HG03280 (cell line): ENCODE measurements around the gene KRTAP4-6.
"Not testable (repeated sequence)": the region's sequence is repeated elsewhere in the genome, so short reads cannot be mapped to it uniquely, and the experiment has no call there.

Experiments
- ATAC-seq: cut with Tn5 transposase; IDR thresholded peaks from one replicate; pipeline ENCODE4 v1.9.1; 2021; ENCODE audit warnings: mild to moderate bottlenecking, moderate library complexity; ENCODE audit not compliant: unreplicated experiment

KRTAP4-6 gene

DNA sequence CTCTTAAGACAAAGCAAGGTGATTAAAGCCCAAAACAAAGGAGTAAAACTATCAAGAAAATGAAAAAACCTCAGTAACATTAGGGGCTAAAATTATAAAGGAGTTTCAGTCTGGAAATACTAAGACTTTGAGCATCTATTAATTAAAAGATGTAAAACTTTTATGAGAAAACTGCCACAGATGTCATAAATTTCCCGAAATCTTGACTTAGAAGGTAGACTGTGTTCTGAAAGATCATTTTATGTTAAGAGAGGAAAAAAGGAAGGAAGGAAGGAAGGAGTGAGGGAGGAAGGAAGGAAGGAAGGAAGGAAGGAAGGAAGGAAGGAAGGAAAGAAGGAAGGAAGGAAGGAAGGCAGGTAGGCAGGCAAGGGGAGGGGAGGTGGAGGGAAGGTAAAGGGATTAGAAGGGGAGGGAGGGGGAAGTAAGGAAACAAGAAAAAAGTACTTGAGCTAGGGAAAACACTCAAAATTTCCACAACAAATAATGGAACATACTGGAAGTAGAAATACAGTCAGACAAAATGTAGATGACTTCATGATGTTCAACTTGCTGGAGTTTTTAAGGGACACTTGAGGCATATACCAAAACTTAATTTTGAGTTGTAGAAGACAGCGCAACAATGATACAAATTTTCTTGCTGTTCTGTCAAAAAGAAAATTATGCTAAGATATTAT, 7.3 kb upstream of the KRTAP4-6 start:
- no peak for ATAC-seq

DNA sequence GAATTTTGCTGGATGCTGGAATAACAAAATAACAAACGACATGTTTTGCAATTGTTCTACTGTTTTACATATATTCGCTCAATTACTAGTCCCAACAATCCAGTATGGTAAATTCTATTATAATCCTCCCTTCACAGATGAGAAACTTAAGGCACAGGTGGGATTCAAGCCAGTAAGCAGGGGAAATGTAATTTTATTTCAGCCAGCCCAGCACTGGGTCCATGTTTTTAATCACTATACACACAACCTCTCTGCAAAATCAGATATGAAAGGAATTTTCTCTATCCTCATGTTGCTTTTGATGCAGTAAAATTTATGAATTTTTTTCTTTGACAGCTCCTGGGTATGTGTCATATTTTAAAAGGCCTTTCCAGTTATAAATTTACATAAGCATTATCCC, 4.9 kb upstream of the KRTAP4-6 start:
- ATAC-seq, result no peak

DNA sequence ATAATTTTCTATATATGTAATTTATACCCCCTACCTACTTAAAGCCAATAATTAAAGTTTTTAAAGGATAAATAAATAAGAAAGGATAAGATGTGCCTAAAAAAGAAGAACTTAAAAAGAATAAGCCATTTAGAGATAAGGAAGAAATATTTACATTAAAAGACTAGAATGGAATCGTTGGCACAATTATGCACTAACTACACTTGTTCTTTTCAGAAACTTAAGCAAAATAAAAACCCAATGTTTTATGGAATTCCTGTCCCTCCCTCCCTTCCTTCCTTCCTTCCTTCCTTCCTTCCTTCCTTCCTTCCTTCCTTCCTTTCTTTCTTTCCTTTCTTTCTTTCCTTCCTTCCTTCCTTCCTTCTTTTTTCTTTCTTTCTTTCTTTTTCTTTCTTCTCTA, 4.5 kb upstream of the KRTAP4-6 start:
- ATAC-seq, result no peak

DNA sequence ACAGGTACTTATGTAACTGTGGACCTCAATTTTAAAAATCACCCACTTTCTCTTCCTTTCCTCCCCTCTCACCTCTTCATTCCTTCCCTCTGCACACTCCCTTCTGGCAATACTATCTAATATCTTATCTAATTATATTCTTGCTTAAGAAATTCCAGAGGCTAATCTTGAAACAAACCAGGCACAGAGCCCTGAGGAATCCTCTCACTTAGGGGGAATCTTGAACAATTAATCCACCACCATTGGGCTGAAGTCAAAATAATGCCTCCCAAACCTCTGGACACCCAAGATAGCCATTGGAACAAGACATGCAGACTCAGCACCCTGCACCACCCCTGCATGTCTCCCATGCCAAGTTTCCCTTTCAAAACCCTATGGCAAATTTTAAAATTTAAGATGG, 1.0 kb upstream of the KRTAP4-6 start:
- no peak for ATAC-seq

DNA sequence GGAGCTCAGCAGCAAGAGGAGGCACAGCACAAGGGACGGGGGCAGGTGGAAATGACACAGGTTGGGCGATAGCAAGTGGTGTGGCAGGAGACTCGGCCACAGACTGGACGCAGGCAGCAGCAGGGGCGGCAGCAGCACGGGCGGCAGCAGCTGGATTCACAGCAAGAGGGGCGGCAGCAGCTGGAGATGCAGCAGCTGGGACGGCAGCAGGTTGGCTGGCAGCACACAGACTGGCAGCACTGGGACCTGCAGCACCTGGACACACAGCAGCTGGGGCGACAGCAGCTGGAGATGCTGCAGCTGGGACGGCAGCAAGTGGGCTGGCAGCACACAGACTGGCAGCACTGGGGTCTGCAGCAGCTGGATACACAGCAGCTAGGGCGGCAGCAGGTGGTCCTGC, 479 bp downstream of the KRTAP4-6 start:
- ATAC-seq, result not testable (repeated sequence)

DNA sequence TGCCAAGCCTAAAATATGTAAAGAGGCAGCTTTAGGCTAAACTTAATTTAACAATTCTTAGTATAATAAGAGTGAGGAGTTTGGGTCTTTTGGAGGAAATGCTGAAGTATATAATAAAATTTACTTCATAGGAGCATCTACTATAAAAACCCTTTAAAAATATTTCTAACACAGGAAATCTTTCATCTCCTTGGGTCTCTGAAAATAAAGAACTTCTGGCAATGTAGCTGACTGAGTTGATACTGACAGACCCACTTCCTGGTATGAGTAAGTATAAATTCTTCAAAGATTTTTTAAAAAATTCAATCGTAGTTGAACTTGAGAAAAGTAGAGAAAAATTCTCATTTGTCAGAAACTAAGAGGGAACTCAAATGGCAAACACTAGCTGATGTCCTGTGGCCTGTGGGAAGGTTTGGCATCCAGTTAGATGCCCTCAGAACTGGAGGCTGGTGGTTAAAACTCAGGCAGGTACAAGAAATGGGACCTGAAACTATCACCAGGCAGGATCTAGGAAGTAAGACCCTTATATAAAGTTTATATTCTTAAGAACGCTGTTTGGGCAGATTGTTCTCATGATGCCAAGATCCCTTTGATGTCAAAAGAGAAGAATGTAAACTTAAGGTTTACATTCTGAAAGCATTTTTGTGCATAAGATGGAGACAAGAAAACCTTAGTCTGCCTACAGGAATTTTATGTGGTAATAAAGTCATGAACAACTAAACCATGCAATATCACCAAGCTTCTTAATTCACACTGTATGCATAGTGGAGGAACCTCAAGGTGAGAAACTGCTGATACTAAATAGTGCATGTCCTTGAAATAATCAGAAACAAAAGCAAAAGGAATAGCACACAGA, 6.2 kb downstream of the KRTAP4-6 start:
- no peak for ATAC-seq

DNA sequence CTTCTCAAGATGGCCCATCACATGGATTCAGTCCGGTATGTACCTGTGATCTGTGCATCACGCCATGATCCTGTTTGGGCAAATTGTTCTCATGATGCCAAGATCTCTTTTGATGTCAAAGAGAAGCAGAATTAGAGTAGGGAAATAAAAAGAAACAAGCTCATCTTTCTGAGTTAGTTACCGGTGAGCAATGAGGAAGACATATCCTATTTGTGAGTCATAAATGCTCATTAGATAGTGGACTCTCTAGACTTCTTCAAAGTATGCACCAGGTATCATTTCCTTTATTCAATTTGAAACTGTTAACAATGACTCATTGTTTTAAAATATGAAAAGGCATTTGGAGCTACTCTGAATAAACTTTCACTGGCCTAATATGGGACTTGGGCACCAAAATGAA, 8.4 kb downstream of the KRTAP4-6 start:
- no peak for ATAC-seq

DNA sequence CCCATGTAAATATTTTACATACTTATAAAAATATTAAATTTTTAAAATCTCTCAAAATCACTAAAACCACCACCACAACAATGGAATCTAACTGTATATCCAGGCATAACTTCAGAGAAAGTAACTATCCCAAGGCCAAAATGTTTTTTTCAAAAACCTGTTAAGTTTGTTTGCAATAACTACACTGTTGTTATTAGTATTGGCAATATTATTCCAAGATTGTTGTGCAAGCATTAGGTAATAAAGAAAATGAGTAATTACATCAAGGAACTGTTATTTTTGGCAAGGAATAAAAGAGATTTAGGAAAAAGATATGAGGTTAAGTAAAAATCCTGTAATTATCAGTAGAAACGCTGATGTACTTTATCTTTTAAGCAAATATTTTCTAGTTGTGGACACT, 13.0 kb downstream of the KRTAP4-6 start:
- ATAC-seq, result no peak

DNA sequence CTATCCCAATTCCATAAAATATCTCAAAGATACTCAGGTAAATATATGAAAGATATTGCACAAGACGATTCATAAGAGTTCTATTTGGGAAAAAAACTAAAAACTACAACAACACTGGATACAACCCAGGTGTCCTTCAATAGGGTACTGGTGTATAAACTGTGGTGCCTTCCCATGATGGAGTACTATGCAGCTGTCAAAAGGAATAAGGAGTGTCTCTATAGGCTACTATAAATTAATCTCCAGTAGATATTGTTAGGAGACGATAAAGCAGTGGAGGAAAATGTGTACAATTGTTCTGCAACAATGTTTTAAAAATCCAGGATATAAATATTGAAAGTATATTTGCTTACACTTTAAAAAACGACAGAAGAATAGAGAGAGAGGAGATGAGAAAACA, 13.9 kb downstream of the KRTAP4-6 start:
- no peak for ATAC-seq

DNA sequence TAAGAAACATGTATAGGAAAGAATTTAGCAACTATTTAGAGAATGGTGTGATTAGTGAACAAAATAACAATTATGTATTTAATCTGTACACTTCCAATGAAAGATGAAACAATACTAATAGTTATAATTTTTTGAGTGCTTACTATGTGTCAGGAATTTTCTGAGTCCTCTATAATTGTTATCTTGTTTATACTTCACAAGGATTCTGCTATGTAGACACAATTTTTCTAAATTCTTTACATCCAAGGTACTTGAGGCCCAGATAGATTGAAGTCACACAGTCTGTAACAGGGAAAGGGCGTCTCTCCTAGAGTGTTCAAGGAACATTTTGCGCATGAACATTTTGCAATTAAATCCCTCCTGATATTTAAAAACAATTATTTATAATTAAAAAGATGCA, 15.3 kb downstream of the KRTAP4-6 start:
- no peak for ATAC-seq

DNA sequence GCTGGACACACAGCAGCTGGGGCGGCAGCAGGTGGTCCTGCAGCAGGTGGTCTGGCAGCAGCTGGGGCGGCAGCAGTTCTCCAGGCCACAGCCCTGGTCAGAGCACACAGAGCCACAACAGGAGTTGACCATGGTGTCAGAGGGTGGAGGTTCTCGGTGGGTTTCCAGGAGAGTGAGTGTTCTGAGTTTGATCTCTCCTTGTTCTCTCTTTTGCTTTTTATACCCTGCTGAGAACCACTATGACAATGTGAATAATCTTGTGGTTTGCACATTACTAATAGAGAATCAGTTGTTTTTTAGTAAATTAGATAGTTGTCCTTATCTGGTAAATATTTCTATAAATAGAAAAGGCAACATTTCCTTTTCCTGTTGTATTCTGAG, 16.4 kb downstream of the KRTAP4-6 start, which contains the start of gene KRTAP4-12:
TSS of gene KRTAP4-12 (minus strand) at position 192 of the 381 bp plus-strand sequence. CDS start at position 132, 60 bp downstream.
- ATAC-seq, result not testable (repeated sequence)

DNA sequence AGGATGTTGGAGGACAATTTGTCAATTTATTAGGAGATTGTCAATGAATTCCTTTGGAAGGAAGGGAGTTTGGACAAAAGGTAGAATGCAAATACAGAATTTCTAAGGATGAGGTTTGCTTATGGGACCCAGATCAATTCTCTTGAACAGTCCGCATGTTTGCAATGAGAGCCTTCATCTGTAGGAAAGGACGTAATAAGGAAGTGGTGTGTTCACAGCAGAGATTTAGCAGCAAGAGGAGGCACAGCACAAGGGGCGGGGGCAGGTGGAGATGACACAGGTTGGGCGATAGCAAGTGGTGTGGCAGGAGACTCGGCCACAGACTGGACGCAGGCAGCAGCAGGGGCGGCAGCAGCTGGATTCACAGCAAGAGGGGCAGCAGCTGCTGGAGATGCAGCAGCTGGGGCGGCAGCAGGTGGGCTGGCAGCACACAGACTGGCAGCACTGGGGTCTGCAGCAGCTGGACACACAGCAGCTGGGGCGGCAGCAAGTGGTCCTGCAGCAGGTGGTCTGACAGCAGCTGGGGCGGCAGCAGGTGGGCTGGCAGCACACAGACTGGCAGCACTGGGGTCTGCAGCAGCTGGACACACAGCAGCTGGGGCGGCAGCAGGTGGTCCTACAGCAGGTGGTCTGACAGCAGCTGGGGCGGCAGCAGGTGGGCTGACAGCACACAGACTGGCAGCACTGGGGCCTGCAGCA, 16.9 kb downstream of the KRTAP4-6 start:
- not testable (repeated sequence) for ATAC-seq

DNA sequence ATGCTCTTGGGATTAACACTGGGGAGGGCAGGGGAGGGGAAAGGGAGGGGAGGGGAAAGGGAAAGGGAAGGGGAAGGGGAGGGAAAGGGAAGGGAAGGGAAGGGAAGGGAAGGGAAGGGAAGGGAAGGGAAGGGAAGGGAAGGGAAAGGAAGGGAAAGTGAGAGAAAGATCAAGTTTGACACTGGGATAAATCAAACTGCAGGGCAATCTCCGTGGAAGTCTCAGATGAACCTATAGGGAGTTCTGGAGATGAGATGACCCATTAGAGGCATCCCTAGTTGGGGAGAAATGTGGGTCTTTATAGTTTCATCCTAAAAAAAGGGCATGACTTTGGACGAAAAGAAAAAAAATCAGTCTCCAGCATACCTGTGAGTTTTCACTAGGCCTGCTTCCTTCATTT, 18.6 kb downstream of the KRTAP4-6 start:
- no peak for ATAC-seq

DNA sequence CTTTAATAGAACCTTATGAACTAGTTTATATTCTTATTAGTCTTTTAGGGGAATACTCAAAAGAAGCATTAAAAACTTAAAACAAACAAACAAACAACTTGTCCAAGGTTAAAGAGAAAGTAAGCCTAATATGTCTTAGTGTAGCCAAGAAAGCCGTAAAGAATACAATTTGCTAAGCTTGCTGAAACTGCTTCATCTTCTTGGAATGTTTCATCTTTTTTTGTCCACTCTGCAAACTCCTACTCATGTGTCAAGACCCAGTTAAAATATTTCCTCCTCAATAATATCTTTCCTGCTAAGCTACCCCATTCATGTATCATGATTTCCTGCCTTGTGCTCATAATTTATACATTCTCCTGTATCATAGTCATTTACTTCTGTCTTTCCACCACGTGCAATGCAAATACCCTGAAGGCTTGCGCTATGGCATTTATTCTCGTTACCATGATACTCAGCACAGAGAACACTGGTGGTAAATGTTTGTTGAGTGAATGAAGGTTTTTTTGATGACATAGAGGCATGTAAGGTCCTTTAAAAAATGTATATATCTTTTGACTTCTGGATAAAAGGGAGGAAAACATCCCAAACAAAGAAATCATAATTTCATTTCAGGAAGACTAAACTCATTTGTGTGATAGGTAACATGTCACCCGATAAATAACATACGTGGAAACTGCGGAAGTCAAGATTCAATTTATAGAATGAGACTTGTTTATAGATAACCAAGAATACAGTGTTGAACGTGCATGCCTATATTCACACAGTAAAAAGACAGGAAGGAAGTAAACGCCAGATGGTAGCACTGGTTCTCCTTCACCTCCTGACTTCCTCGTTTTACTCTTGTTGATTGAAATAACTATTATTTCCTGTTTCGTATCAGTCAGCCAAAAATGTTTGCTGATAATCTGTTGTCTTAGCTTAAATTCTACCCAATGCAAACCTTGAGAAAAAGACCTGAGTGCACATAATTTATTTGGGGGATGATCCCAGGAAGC, 20.4 kb downstream of the KRTAP4-6 start:
- not testable (repeated sequence) for ATAC-seq

DNA sequence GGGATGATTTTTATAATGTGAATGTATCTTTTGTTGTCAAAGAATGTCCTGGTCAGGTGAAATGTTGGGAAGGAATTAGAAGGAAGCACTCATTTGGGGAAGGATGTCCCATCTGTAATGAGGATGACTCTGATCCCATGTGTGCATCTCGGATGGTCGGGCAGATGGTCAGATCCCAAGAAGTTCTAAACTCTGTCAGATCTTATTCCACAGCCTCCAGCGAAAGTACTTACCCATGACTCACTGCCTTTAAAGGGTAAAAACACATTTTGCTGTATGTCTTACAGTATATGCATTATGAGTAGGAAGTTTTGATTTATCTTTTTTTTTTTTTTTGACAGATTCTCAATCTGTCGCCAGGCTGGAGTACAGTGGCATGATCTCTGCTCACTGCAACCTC, 21.6 kb downstream of the KRTAP4-6 start:
- no peak for ATAC-seq

DNA sequence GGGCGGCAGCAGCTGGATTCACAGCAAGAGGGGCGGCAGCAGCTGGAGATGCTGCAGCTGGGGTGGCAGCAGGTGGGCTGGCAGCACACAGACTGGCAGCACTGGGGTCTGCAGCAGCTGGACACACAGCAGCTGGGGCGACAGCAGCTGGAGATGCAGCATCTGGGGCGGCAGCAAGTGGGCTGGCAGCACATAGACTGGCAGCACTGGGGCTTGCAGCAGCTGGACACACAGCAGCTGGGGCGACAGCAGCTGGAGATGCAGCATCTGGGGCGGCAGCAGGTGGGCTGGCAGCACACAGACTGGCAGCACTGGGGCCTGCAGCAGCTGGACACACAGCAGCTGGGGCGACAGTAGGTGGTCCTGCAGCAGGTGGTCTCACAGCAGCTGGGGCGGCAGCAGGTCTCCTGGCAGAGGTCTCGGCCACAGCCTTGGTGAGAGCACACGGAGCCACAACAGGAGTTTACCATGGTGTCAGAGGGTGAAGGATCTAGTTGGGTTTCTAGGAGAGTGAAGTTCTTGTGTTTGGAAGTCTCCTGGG, 22.4 kb downstream of the KRTAP4-6 start, which contains the start of gene KRTAP4-11:
TSS of gene KRTAP4-11 (minus strand) at position 528 of the 541 bp plus-strand sequence. CDS start at position 470, 58 bp downstream.
- ATAC-seq, result not testable (repeated sequence)

DNA sequence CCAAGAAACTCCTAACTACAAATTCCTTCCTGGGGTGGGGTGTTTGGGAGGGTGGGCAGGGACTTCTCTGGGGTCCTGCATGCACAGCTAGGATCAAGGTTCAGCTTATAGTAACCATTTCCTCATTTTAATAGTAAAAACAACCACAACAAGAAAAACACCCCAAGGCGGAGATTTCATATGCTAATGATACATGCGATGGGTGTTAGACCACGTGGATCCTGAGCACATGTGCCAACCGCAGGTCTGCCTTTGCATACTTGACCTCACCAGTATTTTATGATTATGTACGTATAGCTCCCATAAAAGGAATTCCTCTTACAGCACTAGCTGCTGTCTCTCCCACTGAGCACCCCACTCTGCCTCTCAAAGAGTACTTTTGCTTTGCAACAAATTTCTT, 24.0 kb downstream of the KRTAP4-6 start:
- no peak for ATAC-seq

DNA sequence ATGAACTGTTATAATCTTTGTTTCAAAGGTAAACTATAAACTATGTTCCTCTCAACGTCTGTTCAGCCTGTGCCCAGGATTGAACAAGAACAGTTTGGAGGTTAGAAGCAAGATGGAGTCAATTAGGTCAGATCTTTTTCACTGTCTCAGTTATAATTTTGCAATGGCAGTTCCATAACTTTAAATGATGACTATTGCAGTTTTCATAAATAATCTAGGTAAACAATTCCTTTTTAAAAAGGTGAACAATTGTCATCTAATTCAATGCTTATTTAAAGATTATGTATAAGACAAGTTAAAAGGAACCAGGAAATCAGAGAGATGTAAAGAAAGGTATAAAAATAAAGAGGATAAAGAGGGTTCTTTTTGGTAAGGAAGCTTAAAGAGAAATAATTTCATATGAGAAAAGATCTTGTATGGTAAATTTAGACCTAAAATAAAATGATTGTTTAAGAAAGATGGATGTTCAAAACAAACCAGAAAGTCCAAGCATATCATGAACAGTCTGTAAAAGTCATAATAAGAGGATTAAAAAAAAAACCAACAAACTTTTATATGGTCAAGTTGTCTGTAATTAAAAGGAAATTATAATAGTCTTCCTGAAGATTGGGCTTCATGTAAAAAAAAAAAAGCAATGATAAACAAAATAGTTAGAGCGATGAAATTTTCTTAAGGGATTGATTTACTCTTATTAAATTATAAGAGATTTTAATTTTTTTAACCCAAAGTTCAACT, 29.0 kb downstream of the KRTAP4-6 start:
- ATAC-seq, result no peak

DNA sequence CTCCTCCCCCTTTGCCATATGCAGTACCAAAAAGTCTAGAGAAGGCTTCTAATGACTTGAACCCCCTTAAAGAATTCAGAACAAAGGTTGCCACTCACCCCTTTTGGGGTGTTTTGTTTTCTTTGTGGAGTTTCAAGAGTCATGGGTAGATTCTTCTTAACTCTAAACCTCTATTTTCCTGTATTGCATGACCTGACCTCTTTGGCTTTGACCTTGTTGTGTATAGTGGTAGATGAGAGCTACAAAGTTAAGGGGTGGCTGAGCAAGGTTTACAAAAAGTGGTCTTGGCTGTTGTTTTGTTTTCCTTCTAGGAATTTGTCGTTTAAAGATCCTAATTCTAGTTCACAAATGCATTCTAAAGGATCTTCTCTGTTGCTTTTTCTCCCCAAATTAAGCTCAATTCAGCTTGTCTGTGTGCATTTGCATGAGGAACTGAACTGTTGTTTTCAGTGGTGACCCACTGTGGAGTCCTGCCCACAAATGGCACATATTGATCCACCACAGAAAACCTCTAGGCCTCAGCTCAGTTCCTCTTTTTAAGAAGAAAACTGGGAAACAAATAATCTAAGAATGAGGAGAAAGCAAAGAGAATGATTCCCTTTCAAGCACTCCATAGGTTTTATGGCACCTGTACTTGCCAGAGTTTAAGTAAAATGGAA, 31.5 kb downstream of the KRTAP4-6 start:
- not testable (repeated sequence) for ATAC-seq
